ENCODE measurements around the gene OTOP2. TPM values are rescaled to one million over a fixed set of nuclear protein-coding genes. Genes with fewer than 3 reads are reported as not detected.

OTOP2 gene
- total and polyA plus RNA-seq, 9 of the 15 experiments (the other 6 are each of a cell fraction or from before 2014, with no cell fraction given), result 0.04 to 0.36 (median 0.14) TPM; not detected in 1

DNA sequence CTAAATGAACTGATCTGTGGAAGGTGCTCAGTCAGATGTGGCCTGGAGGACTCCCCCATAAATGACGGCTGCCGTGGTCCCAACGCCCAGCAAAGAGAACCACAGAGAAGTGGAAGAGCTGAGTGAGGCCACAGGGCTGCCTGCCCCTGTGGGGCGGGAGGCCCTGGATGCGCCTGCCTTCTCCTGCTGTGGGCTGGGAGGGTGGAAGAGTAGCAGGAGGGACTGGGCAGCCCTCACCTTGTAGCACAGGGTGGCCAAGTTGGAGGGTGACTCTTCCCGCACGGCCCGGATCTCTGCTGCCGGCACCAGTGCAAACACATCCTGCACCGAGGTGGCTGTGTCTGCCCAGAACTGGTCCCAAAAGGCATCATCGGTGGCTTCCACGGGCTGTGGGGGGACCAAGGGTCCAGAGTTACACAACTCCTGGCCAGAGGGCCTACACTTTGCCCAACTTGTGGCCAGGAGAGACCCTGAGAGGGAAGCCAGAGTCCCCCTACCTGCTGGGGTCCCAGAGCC is 40.2 kb downstream of the OTOP2 start:
- Histone ChIP-seq H3K4me3 (no peak overlapping the region), H3K4me1 (replicated peaks in 1 of 2; ENCODE audit: control insufficient read depth in 2 of 2, insufficient read depth in 2 of 2, low read length in 2 of 2) (peaks cover 10 to 38% of the 10 kb centered on the region in 2 experiments; a peak in 4 of 5 replicates), H3K27ac (ENCODE audit: extremely low read depth, low read depth, low read length) (no peak overlapping the region), H3K9me3 (replicated peaks; ENCODE audit: control insufficient read depth, insufficient read depth, low read depth, low read length) (no peaks in the 10 kb centered on the region), H2AFZ (ENCODE audit: low read depth, low read length) (no peak overlapping the region), H3K27me3 (ENCODE audit: control insufficient read depth in 2 of 2, insufficient read depth in 2 of 2, low read length in 2 of 2) (no peaks in the 10 kb centered on the region), H3K4me2 (ENCODE audit: insufficient read depth, low read length) (no peak overlapping the region), H3K9ac (ENCODE audit: insufficient read depth in 1 of 2, low read depth in 2 of 2, low read length in 2 of 2) (0 out of 4 replicates have a peak overlapping the region, but pooled peaks of 1 of the 2 experiments have one; percentile 50), H3K9me1 (ENCODE audit: control insufficient read depth, insufficient read depth, low read length) (no peaks in the 10 kb centered on the region), H3K36me3 (ENCODE audit: control insufficient read depth, insufficient read depth, low read length) (no peaks in the 10 kb centered on the region), H4K20me1 (replicated peaks; ENCODE audit: control insufficient read depth, insufficient read depth, low read length) (no peaks in the 10 kb centered on the region), H3K79me2 (ENCODE audit: control insufficient read depth, insufficient read depth, low read length) (no peaks in the 10 kb centered on the region)
- DNase-seq (ENCODE audit: extremely low read depth in 1 of 4, low spot score in 3 of 4) (no peak), FAIRE-seq (no peak), ATAC-seq (no peak)
- CTCF ChIA-PET (ENCODE audit: low intra/inter-chr PET ratio), result interaction anchor here (0.9 kb wide), 1 partner anchor 237 kb away, joined by 4 read pairs; no protein-coding TSS in a partner anchor
- POLR2A ChIA-PET, result interaction anchor here (0.5 to 2.9 kb wide), 9 partner anchors 8 to 217 kb away, joined by 3 to 9 read pairs (median 4); partner anchors contain the start of genes HID1 and MRPL58
- no TSS peak for BruUV-seq (replicated peaks)
- in situ Hi-C loops (cut with MboI), result loop anchor here (5.0 kb wide), 1 partner anchor 148 kb away; no protein-coding TSS in a partner anchor
- WGBS (ENCODE audit: insufficient coverage, low coverage, missing lambda C conversion rate), result 55% methylated on average over 8 of the region's 12 CpGs
- intact Hi-C loops (cut with micrococcal nuclease), result loop anchor here (5.0 kb wide), 1 partner anchor 148 kb away; no protein-coding TSS in a partner anchor
- TF ChIP-seq KHSRP (IDR thresholded peaks at IDR 0.05), result no peak
- no peak for TF ChIP-seq LARP7 (IDR thresholded peaks at IDR 0.05)
- no peak for TF ChIP-seq MEF2D (tag; conservative IDR thresholded peaks at IDR 0.05; ENCODE audit: low read depth)
- no peak for TF ChIP-seq PPARD (CRISPR knock-in tag; IDR thresholded peaks at IDR 0.05)
- TF ChIP-seq, protein P1, sequence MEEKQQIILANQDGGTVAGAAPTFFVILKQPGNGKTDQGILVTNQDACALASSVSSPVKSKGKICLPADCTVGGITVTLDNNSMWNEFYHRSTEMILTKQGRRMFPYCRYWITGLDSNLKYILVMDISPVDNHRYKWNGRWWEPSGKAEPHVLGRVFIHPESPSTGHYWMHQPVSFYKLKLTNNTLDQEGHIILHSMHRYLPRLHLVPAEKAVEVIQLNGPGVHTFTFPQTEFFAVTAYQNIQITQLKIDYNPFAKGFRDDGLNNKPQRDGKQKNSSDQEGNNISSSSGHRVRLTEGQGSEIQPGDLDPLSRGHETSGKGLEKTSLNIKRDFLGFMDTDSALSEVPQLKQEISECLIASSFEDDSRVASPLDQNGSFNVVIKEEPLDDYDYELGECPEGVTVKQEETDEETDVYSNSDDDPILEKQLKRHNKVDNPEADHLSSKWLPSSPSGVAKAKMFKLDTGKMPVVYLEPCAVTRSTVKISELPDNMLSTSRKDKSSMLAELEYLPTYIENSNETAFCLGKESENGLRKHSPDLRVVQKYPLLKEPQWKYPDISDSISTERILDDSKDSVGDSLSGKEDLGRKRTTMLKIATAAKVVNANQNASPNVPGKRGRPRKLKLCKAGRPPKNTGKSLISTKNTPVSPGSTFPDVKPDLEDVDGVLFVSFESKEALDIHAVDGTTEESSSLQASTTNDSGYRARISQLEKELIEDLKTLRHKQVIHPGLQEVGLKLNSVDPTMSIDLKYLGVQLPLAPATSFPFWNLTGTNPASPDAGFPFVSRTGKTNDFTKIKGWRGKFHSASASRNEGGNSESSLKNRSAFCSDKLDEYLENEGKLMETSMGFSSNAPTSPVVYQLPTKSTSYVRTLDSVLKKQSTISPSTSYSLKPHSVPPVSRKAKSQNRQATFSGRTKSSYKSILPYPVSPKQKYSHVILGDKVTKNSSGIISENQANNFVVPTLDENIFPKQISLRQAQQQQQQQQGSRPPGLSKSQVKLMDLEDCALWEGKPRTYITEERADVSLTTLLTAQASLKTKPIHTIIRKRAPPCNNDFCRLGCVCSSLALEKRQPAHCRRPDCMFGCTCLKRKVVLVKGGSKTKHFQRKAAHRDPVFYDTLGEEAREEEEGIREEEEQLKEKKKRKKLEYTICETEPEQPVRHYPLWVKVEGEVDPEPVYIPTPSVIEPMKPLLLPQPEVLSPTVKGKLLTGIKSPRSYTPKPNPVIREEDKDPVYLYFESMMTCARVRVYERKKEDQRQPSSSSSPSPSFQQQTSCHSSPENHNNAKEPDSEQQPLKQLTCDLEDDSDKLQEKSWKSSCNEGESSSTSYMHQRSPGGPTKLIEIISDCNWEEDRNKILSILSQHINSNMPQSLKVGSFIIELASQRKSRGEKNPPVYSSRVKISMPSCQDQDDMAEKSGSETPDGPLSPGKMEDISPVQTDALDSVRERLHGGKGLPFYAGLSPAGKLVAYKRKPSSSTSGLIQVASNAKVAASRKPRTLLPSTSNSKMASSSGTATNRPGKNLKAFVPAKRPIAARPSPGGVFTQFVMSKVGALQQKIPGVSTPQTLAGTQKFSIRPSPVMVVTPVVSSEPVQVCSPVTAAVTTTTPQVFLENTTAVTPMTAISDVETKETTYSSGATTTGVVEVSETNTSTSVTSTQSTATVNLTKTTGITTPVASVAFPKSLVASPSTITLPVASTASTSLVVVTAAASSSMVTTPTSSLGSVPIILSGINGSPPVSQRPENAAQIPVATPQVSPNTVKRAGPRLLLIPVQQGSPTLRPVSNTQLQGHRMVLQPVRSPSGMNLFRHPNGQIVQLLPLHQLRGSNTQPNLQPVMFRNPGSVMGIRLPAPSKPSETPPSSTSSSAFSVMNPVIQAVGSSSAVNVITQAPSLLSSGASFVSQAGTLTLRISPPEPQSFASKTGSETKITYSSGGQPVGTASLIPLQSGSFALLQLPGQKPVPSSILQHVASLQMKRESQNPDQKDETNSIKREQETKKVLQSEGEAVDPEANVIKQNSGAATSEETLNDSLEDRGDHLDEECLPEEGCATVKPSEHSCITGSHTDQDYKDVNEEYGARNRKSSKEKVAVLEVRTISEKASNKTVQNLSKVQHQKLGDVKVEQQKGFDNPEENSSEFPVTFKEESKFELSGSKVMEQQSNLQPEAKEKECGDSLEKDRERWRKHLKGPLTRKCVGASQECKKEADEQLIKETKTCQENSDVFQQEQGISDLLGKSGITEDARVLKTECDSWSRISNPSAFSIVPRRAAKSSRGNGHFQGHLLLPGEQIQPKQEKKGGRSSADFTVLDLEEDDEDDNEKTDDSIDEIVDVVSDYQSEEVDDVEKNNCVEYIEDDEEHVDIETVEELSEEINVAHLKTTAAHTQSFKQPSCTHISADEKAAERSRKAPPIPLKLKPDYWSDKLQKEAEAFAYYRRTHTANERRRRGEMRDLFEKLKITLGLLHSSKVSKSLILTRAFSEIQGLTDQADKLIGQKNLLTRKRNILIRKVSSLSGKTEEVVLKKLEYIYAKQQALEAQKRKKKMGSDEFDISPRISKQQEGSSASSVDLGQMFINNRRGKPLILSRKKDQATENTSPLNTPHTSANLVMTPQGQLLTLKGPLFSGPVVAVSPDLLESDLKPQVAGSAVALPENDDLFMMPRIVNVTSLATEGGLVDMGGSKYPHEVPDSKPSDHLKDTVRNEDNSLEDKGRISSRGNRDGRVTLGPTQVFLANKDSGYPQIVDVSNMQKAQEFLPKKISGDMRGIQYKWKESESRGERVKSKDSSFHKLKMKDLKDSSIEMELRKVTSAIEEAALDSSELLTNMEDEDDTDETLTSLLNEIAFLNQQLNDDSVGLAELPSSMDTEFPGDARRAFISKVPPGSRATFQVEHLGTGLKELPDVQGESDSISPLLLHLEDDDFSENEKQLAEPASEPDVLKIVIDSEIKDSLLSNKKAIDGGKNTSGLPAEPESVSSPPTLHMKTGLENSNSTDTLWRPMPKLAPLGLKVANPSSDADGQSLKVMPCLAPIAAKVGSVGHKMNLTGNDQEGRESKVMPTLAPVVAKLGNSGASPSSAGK (IDR thresholded peaks at IDR 0.05), result no peak
- TF ChIP-seq, protein P2, sequence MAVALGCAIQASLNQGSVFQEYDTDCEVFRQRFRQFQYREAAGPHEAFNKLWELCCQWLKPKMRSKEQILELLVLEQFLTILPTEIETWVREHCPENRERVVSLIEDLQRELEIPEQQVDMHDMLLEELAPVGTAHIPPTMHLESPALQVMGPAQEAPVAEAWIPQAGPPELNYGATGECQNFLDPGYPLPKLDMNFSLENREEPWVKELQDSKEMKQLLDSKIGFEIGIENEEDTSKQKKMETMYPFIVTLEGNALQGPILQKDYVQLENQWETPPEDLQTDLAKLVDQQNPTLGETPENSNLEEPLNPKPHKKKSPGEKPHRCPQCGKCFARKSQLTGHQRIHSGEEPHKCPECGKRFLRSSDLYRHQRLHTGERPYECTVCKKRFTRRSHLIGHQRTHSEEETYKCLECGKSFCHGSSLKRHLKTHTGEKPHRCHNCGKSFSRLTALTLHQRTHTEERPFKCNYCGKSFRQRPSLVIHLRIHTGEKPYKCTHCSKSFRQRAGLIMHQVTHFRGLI (CRISPR knock-in tag; IDR thresholded peaks at IDR 0.05), result no peak
- no peak for TF ChIP-seq U2AF1 (optimal IDR thresholded peaks at IDR 0.05; ENCODE audit: low read depth, low read length)
- no peak for TF ChIP-seq NR3C1 (CRISPR knock-in tag; IDR thresholded peaks at IDR 0.05)
